HFF-Myc (cell line): ENCODE measurements around the gene HERPUD2.
"Not testable (repeated sequence)": the region's sequence is repeated elsewhere in the genome, so short reads cannot be mapped to it uniquely, and the experiment has no call there.

ENCODE experiments used
- DNase-seq: peaks from one replicate; pipeline ENCODE4 v3.0.0-alpha.2; 2011; ENCODE audit warnings: low read depth; ENCODE audit errors: extremely low read depth
- H3K4me3 ChIP-seq: replicated peaks from 2 replicates; pipeline ENCODE4 v1.5.1; 2011; ENCODE audit warnings: low read depth, mild to moderate bottlenecking, control low read depth, low read length
- TF ChIP-seq, protein P1 (sequence below): IDR thresholded peaks from 2 replicates; pipeline ENCODE4 v1.5.1; 2012; ENCODE audit warnings: mild to moderate bottlenecking, low read depth, low read length, control low read depth; ENCODE audit errors: missing control alignments

Gene HERPUD2

DNA sequence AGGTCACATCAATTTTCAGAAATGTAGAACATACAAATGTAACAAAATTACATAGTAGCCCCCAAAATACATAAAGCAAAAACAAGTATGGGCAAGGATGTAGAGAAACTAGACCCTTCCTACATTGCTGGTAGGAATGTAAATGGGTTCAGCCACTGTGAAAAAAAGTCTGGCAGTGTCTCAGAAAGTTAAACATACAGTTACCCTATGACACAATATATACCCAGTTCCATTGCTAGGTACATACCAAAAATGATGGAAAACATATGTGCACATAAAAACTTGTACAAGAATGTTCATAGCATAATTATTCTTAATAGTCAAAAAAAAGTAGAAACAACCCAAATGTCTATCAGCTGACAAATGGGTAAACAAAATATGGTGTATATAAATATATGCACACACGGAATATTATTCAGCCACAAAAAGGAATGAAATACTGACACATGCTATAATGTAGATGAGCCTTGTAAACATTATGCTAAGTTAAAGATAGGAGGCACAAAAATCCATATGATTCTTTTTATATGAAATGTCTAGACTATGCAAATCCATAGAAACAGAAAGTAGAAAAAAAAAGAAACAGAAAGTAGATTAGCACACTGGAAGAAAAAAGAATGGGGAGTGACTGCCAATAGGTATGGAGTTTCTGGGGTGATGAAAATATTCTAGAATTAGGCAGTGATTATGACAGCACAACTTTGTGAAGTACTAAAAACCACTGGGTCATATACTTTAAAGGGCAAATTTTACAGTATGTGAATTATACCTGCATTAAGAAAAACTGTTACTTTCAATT is 13.5 kb downstream of the HERPUD2 start:
- no peak overlapping the region for H3K4me3 ChIP-seq
- TF ChIP-seq, protein P1, sequence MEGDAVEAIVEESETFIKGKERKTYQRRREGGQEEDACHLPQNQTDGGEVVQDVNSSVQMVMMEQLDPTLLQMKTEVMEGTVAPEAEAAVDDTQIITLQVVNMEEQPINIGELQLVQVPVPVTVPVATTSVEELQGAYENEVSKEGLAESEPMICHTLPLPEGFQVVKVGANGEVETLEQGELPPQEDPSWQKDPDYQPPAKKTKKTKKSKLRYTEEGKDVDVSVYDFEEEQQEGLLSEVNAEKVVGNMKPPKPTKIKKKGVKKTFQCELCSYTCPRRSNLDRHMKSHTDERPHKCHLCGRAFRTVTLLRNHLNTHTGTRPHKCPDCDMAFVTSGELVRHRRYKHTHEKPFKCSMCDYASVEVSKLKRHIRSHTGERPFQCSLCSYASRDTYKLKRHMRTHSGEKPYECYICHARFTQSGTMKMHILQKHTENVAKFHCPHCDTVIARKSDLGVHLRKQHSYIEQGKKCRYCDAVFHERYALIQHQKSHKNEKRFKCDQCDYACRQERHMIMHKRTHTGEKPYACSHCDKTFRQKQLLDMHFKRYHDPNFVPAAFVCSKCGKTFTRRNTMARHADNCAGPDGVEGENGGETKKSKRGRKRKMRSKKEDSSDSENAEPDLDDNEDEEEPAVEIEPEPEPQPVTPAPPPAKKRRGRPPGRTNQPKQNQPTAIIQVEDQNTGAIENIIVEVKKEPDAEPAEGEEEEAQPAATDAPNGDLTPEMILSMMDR: no peak
- DNase-seq: no peak

GRCh38 chr7:35680403-35681013 is 14.4 kb downstream of the HERPUD2 start:
- DNase-seq: no peak
- TF ChIP-seq, protein P1: no peak
- no peak overlapping the region for H3K4me3 ChIP-seq

- H3K4me3 ChIP-seq: no peak overlapping the region
- TF ChIP-seq, protein P1: no peak
- no peak for DNase-seq
These were observed 17.2 kb downstream of the HERPUD2 start for GRCh38 chr7:35677582-35678356.

GRCh38 chr7:35676211-35676610 is 18.7 kb downstream of the HERPUD2 start:
- TF ChIP-seq, protein P1: no peak
- DNase-seq: no peak
- H3K4me3 ChIP-seq: no peak overlapping the region

GRCh38 chr7:35670856-35671569 is 23.9 kb downstream of the HERPUD2 start:
- H3K4me3 ChIP-seq: no peak overlapping the region
- TF ChIP-seq, protein P1: no peak
- no peak for DNase-seq

DNA sequence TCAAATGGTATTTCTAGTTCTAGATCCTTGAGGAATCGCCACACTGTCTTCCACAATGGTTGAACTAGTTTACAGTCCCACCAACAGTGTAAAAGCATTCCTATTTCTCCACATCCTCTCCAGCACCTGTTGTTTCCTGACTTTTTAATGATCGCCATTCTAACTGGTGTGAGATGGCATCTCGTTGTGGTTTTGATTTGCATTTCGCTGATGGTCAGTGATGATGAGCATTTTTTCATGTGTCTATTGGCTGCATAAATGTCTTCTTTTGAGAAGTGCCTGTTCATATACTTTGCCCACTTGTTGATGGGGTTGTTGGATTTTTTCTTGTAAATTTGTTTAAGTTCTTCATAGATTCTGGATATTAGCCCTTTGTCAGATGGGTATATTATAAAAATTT is 34.5 kb downstream of the HERPUD2 start:
- not testable (repeated sequence) for H3K4me3 ChIP-seq, DNase-seq
